DLD1 (cell line): ENCODE results near the gene SLC26A8.
"Not testable (repeated sequence)": the region's sequence is repeated elsewhere in the genome, so short reads cannot be mapped to it uniquely, and the experiment has no call there.

Source experiments
- in situ Hi-C: cut with HindIII; loops from 2 replicates; pipeline ENCODE4 v1.10.0; 2017; ENCODE audit warnings: low sequenced_read_pairs

Gene SLC26A8

DNA sequence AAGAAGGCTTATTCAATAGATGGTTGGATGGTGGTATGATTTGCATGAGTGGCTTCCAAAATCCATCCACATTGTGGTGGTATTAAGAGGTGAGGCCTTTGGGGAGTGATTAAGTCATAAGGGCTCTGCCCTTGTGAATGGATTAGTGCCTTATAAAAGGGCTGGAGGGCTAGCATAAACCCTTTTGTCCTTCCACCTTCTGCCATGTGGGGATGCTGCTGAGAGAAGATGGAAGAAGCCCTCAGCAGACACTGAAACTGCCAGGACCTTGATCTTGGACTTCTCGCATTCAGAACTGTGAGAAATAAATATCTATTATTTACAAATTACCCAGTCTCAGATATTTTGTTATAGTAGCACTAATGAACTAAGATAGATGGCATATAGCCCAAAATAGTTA lies 75.7 kb downstream of the SLC26A8 start:
- in situ Hi-C loops, result no loop called here

DNA sequence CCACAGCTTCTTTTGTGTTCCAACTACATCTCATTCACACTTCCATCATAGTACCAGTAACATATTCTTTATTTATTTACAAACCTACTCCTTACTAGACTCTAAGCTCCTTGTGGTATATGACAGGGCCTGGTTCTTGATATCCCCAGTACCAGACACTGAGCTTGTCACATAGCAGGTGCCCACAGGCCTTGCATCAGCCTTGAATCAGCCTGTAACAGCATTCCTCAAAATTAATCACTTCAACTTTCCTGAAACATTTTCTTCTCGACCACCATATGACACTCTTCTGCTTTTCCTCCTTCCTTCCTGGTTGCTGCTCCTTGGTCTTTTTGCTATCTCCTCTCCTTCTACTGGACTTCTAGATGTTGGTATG lies 78.8 kb downstream of the SLC26A8 start:
- in situ Hi-C loops, result no loop called here

DNA sequence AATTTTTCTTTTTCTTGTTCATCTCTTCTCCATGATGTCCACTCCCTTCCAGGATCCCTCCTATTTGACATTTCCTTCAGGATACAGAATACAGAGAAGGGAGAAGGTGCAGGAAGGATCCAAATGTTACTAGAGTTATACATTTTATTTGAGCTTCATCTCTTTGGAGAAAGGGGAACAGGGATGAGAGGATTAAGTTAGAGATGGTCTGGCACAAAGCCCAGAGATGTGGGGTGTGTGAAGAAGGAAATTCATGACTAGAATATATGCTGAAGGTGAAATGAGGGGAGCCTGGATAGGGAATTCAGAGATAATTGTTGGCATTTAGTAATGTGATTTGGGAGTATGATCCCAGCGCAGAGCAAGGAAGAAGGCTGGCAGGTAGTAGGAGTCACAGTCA lies 81.1 kb downstream of the SLC26A8 start:
- in situ Hi-C loops, result no loop called here

DNA sequence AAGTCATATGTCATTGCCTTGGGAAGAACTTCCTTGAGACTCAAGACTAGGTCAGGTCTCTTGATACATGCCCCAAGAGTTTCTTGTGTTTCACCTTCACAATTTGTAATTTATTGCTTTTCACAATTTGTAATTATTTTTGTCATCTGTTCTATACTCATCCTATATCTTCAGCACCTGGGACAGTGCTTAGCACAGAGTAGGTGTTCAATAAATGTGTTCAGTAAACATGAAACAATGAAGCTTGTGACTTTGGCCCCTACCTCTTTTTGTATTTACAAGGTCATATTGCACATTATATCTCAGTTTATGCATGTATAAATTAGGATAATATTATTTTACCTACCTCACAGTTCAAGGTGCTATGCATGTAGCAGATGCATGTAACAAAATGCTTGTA lies 82.1 kb downstream of the SLC26A8 start:
- in situ Hi-C loops, result no loop called here

DNA sequence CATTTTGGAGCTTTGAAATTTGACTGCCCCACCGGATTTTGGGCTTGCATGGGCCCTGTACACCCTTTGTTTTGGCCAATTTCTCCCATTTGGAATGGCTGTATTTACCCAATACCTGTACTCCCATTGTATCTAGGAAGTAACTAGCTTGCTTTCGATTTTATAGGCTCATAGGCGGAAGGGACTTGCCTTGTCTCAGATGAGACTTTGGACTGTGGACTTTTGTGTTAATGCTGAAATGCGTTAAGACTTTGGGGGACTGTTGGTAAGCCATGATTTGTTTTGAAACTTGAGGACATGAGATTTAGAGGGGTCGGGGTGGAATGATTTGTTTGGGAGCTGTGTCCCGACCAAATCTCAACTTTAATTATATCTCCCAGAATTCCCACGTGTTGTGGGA lies 83.3 kb downstream of the SLC26A8 start:
- in situ Hi-C loops, result not testable (repeated sequence)

DNA sequence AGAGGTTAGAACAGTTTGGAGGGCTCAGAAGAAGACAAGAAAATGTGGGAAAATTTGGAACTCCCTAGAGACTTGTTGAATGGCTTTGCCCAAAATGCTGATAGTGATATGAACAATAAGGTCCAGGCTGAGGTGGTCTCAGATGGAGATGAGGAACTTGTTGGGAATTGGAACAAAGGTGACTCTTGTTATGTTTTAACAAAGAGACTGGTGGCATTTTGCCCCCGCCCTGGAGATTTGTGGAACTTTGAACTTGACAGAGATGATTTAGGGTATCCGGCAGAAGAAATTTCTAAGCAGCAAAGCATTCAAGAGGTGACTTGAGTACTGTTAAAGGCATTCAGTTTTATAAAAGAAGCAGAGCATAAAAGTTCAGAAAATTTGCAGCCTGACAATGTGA lies 84.4 kb downstream of the SLC26A8 start:
- in situ Hi-C loops, result not testable (repeated sequence)

GRCh38 chr6:35939259-35939658 lies 85.2 kb downstream of the SLC26A8 start:
- in situ Hi-C loops, result not testable (repeated sequence)

DNA sequence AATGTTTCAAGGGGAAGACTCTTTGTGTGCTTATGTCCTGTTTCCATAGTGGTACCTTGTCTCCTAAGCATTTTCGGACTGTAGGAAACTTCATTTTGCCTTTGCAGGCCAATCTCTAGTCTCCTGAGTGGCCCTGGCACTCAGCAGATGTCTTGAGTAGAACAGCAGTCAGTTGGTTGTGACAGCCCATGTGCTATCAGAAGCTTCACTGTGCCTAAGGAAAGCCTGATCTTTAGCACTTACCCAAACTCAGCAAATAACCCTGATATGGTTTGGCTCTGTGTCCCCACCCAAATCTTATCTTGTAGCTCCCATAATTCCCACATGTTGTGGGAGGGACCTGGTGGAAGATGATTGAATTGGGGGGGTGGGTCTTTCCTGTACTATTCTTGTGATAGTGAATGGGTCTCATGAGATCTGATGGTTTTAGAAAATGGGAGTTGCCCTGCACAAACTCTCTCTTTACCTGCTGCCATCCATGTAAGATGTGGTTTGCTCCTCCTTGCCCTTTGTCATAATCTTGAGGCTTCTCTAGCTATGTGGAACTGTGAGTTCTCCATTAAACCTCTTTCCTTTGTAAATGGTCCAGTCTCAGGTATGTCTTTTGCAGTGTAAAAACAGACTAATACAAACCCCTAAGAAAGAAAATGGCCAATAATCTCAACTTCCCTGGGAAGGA lies 87.6 kb downstream of the SLC26A8 start:
- in situ Hi-C loops, result no loop called here

DNA sequence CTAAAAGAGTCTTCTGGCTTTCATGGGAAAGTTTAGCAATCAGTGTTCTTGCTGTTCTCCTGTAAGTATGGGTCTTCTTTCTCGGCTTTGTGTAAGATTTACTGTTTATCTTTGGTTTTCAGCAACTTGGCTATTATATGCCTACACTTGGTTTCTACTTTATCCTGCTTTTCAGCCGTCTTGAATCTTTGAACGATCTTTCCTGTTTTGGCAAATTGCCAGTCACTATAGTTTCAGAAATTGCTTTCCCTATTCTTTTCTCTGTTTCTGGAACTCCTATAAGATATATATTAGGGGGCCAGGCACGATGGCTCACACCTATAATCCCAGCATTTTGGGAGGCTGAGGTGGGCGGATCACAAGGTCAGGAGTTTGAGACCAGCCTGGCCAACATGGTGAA lies 89.0 kb downstream of the SLC26A8 start:
- in situ Hi-C loops, result no loop called here

GRCh38 chr6:35933844-35934243 lies 90.6 kb downstream of the SLC26A8 start:
- in situ Hi-C loops, result no loop called here

GRCh38 chr6:35931873-35932272 lies 92.6 kb downstream of the SLC26A8 start:
- in situ Hi-C loops, result not testable (repeated sequence)

- in situ Hi-C loops, result no loop called here
These were observed 93.3 kb downstream of the SLC26A8 start for GRCh38 chr6:35931120-35931561.

GRCh38 chr6:35929601-35930000 lies 94.8 kb downstream of the SLC26A8 start:
- in situ Hi-C loops, result no loop called here

DNA sequence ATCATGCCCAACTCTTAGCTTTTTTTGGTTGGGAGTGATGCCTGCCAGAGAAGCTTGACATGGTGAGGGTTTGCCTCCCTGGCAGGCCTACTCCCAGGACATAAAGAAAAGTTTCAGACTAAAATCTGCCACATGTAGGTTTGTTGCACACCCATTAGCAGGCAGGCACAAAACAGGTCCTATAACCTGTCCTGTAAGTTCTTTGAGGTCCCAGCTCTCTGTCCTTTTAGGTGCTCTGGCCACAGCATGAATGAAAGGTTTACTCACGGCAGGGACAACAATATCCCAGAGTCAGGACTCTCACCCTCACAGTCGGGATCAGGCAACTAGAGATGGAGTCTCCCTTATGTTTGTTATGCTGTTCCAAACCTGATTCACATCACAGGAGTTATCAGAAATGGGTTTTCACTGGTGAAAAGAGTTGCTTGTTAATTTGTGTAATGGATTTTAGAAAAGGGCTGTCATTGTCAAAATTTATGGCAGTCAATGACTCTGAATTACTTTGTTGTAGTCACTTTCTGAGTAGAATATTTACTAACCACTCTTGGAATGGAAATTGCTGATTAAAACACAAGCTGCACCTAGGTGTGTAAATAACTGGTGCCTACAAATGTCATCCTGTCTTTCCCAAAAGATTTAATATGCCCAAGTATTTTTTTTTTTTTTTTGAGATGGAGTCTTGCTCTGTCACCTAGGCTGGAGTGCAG lies 97.8 kb downstream of the SLC26A8 start:
- in situ Hi-C loops, result no loop called here

DNA sequence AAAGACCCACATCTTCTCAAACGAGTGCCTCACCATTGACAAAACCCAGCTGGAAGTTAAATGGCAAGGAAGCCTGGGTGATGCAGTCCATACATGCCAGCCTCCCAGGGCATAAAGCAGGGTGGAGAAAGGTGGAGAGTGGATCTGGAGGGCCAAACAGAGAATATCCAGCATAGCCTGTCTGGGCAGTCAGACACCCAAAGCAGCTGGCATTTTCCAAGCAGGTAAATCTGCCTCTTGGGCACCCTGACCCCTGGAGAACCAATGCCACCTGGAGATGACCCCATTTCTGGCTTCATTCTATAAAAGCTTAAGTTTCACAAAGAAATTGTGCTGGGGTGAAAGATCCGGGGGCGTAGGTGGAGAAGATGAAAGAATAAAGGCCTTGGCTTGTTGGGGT lies 98.5 kb downstream of the SLC26A8 start:
- in situ Hi-C loops, result no loop called here

- in situ Hi-C loops, result no loop called here
These were observed 100.3 kb downstream of the SLC26A8 start for GRCh38 chr6:35924146-35924545.

GRCh38 chr6:35922139-35922554 lies 102.3 kb downstream of the SLC26A8 start:
- in situ Hi-C loops, result no loop called here

DNA sequence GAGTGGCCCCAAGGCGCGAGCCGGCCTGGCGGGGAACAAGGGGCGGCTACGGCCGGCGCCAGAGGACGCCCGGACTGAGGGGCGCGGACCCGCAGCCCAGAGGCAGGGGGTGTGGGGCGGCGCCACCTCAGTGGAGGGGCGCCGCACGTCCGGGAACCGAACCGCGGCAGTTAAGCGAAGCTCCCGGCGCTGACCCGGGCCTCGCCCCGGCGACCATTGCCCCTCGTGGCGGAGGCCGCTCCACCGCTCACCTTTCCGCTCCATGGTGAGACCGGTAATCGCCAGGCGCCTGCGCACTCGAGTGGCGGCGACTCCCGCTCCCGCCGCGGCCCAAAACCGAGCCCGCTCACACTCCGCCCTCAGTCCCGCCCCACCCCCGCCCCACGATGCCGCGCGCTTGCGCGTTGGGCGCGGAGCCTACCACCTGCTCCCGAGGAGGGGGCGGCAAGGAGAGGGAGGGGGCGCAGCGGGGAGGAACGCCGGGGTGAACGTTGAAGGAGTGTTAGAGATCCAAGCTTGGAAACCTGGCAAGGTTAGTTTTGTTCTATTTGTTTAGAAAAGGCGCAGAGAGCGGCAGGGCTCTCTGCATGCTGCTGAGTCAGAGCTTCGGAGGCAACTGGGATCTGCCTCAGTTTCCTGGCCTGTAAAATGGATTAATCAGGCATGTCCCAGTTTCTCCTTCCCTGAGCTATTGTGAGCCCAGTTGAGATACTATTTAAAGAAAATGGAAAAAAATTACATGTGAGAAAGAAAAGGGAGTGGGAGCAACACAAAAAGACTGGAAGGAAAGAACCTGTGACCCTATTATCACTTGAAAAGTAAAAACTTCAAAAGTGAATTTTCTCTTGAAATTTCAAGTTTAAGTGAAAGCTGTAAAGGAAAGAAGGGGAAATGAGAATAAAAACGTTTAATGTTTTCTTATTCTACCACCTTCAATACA lies 103.4 kb downstream of the SLC26A8 start, which contains the start of gene SRPK1:
Gene SRPK1 (minus strand): TSS at position 306 of the 940 bp plus-strand sequence. CDS start 42 bp downstream, at position 264.
- in situ Hi-C loops, result no loop called here

- in situ Hi-C loops, result no loop called here
These were observed 104.4 kb downstream of the SLC26A8 start for GRCh38 chr6:35919827-35920751.

- in situ Hi-C loops, result no loop called here
These were observed 105.2 kb downstream of the SLC26A8 start for GRCh38 chr6:35919085-35919826.
